GM10847 (cell line): ENCODE results near the gene MR1.

Source experiments
- POLR2A ChIP-seq: IDR thresholded peaks from 2 replicates; pipeline ENCODE4 v1.6.1; 2011; ENCODE audit not compliant: insufficient read length; ENCODE audit errors: extremely low read depth

Gene MR1

GRCh38 chr1:181105134-181106021 is 71.6 kb downstream of the MR1 start:
- TF ChIP-seq POLR2A, result no peak

DNA sequence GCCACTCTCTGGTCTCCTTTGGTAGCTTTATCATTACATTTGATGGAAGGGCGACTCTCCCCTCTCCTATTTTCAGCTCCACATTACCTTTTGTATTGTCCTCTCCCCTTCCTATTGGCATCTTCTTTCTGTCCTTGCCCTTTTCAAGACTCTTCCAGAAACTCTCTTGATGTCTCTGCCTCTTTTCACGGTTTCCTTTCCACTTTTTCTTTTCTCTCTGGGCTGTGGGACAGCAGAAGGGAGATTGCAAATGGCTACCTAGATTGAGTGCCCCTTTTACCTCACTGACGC is 72.2 kb downstream of the MR1 start:
- TF ChIP-seq POLR2A, result no peak

GRCh38 chr1:181106479-181106878 is 72.7 kb downstream of the MR1 start:
- no peak for TF ChIP-seq POLR2A

DNA sequence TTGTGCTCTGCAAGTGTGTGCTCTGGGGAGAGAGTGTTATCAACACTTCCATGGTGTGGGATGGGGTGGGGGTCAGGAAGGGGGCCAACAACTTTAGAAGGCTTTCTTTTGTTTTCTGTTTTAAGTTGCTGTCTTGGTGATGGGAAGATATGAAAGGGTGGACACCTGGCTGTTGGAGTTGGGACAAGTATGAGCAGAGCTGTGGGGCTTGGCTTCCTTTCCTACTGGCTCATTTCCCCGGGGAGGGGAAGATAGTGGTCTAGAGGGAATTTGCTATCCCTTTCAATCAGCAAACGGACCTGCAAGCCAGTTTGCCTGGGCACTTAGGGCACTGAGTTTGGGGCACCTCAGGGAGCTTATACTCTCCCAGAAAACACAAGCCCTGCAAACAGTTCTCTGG is 73.9 kb downstream of the MR1 start:
- no peak for TF ChIP-seq POLR2A

DNA sequence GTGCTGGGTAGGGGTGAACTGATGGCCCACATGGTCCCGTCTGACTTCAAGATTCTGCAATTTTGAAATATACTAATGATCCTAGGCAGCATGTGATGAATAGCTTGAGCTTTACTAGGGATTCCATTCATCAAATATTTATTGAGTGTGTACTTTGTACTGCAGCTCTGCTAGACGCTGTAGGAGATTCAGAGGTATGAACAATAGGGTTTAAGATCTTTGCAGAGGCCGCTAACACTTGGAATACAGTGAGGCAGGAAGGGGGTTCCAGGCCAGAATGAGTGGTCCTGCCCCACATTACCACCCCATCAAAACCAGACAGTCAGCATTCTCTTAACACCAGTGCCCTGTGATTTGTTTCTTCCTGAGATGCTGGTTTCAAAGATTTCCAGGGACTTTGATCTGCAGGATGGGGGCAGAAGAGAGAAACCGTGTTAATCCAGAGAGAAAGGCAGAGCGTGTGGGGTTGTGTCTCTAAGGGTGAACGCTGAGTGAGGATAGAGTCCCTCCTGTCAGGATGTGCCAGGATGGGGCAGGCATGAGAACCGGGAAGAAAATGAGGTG is 74.6 kb downstream of the MR1 start:
- no peak for TF ChIP-seq POLR2A

GRCh38 chr1:181110013-181110412 is 76.2 kb downstream of the MR1 start:
- TF ChIP-seq POLR2A, result no peak
